Ishikawa (cell line): ENCODE measurements around the gene SLC16A12.

ENCODE experiments used
- EP300 ChIP-seq: IDR thresholded peaks from 2 replicates; pipeline ENCODE4 v1.6.1; 2012; ENCODE audit warnings: borderline replicate concordance
- TAF1 ChIP-seq: IDR thresholded peaks from 2 replicates; pipeline ENCODE4 v1.6.1; 2012; ENCODE audit warnings: low read depth, mild to moderate bottlenecking
- TF ChIP-seq, protein P1 (sequence below): IDR thresholded peaks from 2 replicates; pipeline ENCODE4 v1.6.1; 2012

DNA sequence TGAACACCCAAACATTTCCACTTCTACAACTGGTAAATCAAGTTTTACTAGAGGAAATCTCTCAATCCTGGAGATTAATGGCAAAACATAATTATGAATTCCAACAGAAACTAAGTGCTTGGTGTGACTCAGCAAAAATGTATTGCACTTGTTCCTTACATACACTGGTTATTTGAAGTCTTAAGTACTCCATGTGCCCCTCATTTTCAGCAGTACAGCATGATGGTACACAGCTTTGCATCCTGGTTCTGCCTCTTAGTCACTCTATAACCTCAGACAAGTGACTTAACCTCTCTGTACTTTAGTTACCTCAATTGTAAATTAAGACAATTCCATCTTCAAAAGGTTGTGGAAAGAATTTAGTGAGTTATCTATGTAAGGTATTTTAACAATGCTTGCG, 12.9 kb downstream of the SLC16A12 start:
- TF ChIP-seq TAF1 (no peak), EP300 (no peak)
- TF ChIP-seq, protein P1, sequence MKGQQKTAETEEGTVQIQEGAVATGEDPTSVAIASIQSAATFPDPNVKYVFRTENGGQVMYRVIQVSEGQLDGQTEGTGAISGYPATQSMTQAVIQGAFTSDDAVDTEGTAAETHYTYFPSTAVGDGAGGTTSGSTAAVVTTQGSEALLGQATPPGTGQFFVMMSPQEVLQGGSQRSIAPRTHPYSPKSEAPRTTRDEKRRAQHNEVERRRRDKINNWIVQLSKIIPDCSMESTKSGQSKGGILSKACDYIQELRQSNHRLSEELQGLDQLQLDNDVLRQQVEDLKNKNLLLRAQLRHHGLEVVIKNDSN, result no peak
